HL-60/S4 treated with retinoic acid at 250 ng/mL for 4 days and 3 days (cell line): Measurements from ENCODE around the gene FGGY.

ENCODE experiments used
- in situ Hi-C: fragments of 300-500 bp; cut with MboI; formaldehyde crosslinking; loops from 2 replicates; pipeline ENCODE4 v1.7.0; 2022; ENCODE audit warnings: low sequenced_read_pairs

FGGY gene

GRCh38 chr1:59688976-59689375, 392.1 kb downstream of the FGGY start:
- in situ Hi-C loops, result loop anchor here (25.0 kb wide), 1 partner anchor 402 kb away; the partner anchor contains the start of gene FGGY

- in situ Hi-C loops, result loop anchor here (25.0 kb wide), 1 partner anchor 402 kb away; the partner anchor contains the start of gene FGGY
Measured at GRCh38 chr1:59689730-59690129, 392.8 kb downstream of the FGGY start.

- in situ Hi-C loops, result loop anchor here (25.0 kb wide), 1 partner anchor 403 kb away; the partner anchor contains the start of gene FGGY
Measured at GRCh38 chr1:59690171-59690930, 393.5 kb downstream of the FGGY start.

- in situ Hi-C loops, result loop anchor here (25.0 kb wide), 1 partner anchor 404 kb away; the partner anchor contains the start of gene FGGY
Measured at GRCh38 chr1:59691261-59691660, 394.4 kb downstream of the FGGY start.

GRCh38 chr1:59692591-59692990, 395.7 kb downstream of the FGGY start:
- in situ Hi-C loops, result loop anchor here (25.0 kb wide), 1 partner anchor 405 kb away; the partner anchor contains the start of gene FGGY

- in situ Hi-C loops, result loop anchor here (25.0 kb wide), 1 partner anchor 406 kb away; the partner anchor contains the start of gene FGGY
Measured at GRCh38 chr1:59693406-59693805, 396.5 kb downstream of the FGGY start.

- in situ Hi-C loops, result loop anchor here (25.0 kb wide), 1 partner anchor 408 kb away; the partner anchor contains the start of gene FGGY
Measured at GRCh38 chr1:59695252-59695651, 398.4 kb downstream of the FGGY start.

- in situ Hi-C loops, result loop anchor here (25.0 kb wide), 1 partner anchor 409 kb away; the partner anchor contains the start of gene FGGY
Measured at GRCh38 chr1:59696421-59697115, 399.7 kb downstream of the FGGY start.

GRCh38 chr1:59697150-59697800, 400.4 kb downstream of the FGGY start:
- in situ Hi-C loops, result loop anchor here (25.0 kb wide), 1 partner anchor 410 kb away; the partner anchor contains the start of gene FGGY

GRCh38 chr1:59698386-59698785, 401.5 kb downstream of the FGGY start:
- in situ Hi-C loops, result loop anchor here (25.0 kb wide), 1 partner anchor 411 kb away; the partner anchor contains the start of gene FGGY

GRCh38 chr1:59699227-59699847, 402.4 kb downstream of the FGGY start:
- in situ Hi-C loops, result loop anchor here (25.0 kb wide), 1 partner anchor 412 kb away; the partner anchor contains the start of gene FGGY

GRCh38 chr1:59701376-59701775, 404.5 kb downstream of the FGGY start:
- in situ Hi-C loops, result no loop called here

- in situ Hi-C loops, result no loop called here
Measured at GRCh38 chr1:59703226-59703917, 406.5 kb downstream of the FGGY start.

- in situ Hi-C loops, result no loop called here
Measured at GRCh38 chr1:59703918-59704378, 407.1 kb downstream of the FGGY start.

- in situ Hi-C loops, result no loop called here
Measured at GRCh38 chr1:59704716-59705115, 407.8 kb downstream of the FGGY start.

- in situ Hi-C loops, result no loop called here
Measured at GRCh38 chr1:59705466-59706302, 408.8 kb downstream of the FGGY start.

GRCh38 chr1:59706303-59706599, 409.4 kb downstream of the FGGY start:
- in situ Hi-C loops, result no loop called here

- in situ Hi-C loops, result no loop called here
Measured at GRCh38 chr1:59707178-59707791, 410.4 kb downstream of the FGGY start.

GRCh38 chr1:59709333-59709732, 412.4 kb downstream of the FGGY start:
- in situ Hi-C loops, result no loop called here
